ENCODE results near the gene FSTL3.

GRCh38 chr19:680287-681028 is 4.3 kb downstream of the FSTL3 start:
- TF ChIP-seq, protein P1, sequence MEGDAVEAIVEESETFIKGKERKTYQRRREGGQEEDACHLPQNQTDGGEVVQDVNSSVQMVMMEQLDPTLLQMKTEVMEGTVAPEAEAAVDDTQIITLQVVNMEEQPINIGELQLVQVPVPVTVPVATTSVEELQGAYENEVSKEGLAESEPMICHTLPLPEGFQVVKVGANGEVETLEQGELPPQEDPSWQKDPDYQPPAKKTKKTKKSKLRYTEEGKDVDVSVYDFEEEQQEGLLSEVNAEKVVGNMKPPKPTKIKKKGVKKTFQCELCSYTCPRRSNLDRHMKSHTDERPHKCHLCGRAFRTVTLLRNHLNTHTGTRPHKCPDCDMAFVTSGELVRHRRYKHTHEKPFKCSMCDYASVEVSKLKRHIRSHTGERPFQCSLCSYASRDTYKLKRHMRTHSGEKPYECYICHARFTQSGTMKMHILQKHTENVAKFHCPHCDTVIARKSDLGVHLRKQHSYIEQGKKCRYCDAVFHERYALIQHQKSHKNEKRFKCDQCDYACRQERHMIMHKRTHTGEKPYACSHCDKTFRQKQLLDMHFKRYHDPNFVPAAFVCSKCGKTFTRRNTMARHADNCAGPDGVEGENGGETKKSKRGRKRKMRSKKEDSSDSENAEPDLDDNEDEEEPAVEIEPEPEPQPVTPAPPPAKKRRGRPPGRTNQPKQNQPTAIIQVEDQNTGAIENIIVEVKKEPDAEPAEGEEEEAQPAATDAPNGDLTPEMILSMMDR (conservative IDR thresholded peaks at IDR 0.05): no peak; the same call in 1 of the 2 replicates
- TF ChIP-seq EZH2 (IDR thresholded peaks at IDR 0.05; ENCODE audit: low read depth): no peak

Measured in PC-9 (cell line).